NCI-H524 (cell line): ENCODE results near the gene NSUN6.
"Not testable (repeated sequence)": the region's sequence is repeated elsewhere in the genome, so short reads cannot be mapped to it uniquely, and the experiment has no call there.

Experiments used
- DNase-seq, 2 experiments: peaks; one replicate each; lab custom pipeline; 2025; lab: John Stamatoyannopoulos, UW

Gene NSUN6

DNA sequence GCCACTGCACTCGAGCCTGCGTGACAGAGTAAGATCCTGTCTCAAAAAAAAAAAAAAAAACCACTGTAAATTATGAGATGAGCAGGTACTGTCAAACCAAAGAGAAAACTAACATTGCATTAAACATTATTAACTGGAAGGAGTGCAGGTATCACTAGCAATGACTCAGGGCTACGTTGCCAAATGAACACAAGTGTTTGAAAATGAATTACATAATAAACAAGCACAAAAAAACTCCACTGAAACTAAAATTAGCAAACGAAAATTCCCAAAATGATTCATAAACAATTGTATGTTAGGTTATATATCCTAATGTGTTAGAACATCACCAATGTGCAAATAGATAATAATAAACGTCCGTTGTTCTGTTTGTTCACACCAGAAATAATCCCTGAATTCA lies 42.8 kb downstream of the NSUN6 start:
- no peak for DNase-seq

DNA sequence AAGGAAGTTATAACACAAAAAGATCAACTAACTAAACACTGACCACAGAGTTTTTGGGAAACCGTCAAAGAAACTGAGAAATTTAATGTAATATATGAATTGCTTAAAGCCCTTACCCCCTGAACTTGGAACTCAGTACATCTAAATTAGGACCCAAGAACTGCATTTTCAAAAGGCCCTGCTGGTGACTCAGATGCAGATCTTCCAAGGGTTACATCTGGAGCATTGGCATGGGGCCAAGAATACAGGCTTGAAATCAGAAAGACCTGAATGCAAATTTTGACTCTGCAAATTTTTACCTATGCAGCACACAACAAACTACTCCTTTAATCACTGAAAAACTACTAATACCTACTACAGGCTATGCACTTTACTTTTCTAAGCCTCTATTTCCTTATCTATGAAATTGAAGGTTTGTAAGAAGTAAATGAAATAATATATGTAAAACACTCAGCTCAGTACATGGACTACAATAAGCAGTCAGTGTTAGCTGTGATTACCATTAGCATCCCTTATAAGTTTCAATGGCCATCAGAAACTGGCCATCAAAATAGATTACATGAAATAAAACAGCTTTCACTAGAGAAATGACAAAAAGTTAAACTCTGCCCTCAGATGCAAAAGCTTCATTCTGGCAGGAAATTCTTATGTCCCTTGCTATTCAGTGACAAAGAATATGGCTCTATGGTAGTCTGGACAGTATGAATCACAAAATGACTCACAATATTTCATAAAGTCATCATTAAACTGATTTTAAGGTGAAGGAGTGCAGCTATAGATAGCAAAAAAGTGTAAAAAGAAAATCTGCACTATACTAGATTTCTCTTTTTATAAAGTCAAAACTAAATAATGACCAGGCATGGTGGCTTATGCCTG lies 43.6 kb downstream of the NSUN6 start:
- DNase-seq, result peak; percentile 9 to 53

DNA sequence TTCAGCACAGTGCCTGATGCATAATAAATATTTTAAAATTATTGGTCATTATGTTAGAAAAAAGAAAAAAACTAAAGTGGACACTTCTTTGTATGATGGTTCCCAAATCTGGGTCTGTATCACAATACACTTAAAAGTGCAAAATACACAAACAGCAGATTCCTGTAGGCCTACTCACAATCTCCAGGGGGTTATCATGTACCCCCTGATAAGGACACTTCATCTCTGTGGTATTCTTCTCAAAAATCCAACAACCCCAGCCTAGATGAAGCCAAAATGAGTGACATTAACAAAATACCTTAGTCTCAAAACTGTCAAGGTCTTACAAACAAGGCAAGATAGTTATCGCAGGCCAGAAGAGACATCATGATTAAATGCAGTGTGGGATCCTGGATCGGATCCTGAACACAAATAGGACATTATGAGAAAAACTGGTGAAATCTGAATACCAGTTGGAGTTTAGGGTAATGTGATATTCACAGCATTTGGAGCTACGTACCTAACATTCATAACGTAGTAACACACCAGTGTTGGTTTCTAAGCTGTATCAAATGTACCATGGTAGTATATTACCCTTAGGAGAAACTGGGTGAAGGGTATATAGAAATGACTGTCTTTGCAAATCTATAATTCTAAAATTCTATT lies 45.2 kb downstream of the NSUN6 start:
- DNase-seq, result no peak

DNA sequence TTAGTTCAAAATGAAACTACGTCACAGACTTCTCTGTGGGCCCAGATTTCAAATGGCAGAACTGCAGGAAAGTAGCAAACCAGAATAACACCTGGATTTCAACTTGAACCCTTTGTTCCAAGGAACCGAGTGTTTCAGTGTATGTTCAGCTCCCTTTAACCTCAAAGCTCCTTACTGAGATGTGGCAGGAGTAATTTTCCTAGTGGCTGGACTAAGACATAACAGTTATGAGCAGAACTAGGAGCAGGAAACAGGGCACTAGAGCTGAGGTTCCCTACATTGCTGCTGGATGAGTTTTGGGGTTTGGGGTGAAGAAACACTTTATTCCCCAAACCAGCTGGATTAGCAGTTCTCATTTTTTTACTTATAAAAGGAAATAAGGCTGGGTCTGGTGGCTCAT lies 50.1 kb downstream of the NSUN6 start:
- DNase-seq, result no peak

DNA sequence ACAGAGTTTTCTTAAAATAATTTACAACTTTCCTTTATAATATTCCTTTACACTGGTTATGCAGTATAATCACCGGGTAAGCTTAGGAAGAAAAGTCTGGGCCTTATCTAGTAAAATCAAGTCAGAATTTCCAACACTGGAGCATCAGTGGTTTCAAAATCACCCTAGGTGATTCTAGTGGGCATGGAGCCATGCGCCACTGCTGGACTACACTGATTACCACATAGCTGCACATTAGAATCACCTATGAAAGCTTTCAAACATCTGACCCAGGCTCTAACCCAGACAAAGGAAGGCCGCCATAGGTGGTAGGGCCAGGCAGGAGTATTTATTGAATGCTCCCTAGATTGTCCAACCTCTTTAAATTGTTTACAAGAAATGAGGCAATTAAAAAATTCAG lies 52.0 kb downstream of the NSUN6 start:
- DNase-seq, result no peak

DNA sequence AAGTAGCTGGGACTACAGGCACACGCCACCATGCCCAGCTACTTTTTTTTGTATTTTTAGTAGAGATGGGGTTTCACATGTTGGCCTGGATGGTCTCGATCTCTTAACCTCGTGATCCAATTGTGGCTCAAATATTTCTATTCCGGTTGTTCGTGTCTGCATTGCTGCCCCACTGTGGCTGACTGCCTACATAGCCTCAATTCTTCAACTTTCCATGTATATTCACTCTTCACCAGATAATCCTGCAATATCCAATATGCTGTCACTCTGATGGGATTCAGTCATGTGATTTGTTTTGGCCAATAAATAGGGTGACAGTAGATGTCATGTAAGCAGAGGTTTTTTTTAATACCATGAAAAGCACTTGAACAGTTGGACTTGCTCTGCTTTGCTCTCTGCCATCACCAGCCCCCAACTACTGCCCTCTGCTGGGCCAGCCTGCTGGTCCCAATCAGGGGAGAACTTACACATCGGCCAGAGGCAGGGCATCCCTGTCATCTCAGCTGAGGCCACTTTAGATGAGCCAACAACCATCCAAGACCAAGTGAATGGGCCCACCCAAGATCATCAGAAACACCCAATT lies 56.7 kb downstream of the NSUN6 start:
- DNase-seq, result peak in 1 of 2 experiments; percentile 19

DNA sequence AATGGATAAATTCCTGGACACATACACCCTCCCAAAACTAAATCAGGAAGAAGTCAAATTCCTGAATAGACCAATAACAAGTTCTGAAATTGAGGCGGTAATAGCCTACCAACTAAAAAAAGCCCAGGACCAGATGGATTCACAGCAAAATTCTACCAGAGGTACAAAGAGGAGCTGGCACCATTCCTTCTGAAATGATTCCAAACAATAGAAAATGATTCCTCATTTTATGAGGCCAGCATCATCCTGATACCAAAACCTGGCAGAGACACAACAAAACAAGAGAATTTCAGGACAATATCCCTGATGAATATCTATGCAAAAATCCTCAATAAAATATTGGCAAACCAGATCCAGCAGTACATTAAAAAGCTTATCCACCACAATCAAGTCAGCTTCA lies 60.2 kb downstream of the NSUN6 start:
- not testable (repeated sequence) for DNase-seq

DNA sequence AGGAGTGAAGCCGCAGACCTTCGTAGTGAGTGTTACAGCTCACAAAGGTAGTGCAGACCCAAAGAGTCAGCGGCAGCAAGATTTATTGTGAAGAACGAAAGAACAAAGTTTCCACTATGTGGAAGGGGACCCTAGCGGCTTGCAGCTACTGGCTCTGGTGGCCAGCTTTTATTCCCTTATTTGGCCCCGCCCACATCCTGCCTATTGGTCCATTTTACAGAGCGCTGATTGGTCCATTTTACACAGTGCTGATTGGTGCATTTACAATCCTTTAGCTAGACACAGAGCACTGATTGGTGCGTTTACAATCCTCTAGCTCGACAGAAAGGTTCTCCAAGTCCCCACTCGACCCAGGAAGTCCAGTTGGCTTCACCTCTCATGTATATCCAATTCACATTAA lies 64.8 kb downstream of the NSUN6 start:
- DNase-seq, result not testable (repeated sequence)

DNA sequence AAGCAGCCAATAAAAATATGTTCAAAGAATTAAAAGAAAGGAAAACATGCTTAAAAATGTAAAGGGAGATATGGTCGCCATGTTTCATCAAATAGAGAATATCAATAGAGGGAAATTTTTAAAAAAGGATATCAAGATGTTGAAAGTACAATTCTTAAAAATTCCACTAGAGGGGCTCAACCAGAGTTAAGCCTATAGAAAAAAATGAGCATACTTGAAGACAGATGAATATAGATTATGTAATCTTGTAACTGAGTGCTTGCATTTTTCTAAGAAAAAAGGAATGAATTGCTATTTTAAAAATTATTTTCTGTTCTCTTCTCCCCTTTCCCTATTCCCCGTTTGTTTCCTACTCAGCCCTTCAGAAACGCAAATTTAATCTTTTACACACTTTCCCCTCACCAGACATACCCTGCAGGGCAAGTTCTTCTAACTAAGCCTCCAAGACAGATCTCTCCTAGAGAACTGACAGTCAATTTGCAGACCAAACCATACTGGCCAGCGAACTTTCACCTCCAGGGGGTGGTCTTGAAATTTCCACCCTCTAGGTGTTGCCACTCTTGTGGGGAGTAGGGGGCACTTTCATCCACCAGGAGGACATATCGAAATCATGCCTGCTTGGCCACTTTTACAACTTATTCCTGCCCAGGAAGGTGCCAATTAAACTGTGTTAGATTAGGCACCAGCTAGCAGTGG lies 67.7 kb downstream of the NSUN6 start:
- no peak for DNase-seq

DNA sequence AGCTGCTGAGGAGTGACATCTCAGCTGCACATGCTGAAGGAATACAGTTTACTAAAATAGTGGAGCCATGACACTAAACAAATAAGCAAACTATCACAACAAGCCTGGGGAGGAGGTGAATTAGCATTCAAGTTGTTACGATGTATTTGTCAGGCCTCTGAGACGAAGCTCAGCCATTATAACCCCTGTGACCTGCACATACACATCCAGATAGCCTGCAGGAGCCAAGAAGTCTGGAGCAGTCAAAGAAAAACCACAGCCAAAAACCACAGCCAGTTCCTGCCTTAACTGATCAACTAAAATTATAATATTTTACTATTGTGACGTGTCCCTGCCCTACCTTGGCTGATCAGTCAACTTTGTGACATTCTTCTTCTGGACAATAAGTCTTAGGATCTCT lies 68.6 kb downstream of the NSUN6 start:
- no peak for DNase-seq

DNA sequence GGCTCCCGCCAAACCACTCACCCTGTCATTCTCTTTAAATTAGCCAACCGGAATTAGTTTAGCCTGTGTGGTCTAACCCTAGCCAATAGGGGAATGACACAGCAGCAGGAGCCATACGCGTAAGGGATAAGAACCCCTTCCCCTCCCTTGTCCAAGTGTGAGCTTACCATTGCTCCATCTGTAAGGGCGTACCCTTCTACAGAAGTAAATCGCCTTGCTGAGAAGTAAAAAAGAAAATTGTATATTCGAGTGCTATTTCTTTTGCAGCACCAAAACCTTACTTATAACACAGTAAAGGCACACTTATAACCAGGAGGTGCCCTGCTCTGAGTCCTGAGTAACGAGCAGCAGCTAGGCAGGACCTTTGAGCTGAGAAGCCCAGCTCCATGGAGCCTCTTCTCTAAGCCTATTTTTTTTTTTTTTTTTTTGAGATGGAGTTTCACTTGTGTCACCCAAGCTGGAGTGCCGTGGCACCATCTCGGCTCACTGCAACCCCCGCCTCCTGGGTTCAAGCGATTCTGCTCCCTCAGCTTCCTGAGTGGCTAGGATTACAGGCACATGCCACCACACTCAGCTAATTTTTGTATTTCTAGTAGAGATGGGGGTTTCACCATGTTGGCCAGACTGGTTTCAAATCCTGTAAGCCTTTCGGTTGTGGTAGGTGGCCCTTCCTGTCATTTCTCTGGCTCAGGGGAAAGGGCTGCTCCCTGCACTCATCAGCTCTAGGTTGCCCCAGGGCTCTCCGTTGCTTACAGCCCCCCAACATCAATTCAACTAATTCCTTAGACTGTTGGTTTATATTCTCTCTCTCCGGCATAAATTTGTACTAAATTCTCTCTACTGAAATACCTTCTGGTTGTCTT lies 73.3 kb downstream of the NSUN6 start:
- no peak for DNase-seq

DNA sequence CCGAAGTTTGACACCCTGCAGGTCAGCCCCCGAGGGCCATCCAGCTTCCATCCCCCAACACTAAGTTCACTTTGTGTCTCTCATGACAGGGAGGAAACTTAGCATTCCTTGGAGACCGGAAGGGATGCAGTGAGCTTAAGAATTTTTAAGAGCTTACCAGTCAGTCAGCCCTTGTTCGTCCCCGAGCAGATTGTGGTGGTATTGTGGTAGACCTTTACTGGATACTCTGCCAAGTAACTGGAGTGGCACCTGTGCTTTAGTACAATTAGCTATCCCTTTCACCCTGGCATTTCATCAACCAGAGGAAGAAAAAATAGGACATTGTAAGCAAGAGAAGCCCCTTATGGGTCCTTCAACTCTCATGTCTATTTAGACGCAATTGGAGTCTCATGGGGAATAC lies 74.8 kb downstream of the NSUN6 start:
- DNase-seq, result no peak

DNA sequence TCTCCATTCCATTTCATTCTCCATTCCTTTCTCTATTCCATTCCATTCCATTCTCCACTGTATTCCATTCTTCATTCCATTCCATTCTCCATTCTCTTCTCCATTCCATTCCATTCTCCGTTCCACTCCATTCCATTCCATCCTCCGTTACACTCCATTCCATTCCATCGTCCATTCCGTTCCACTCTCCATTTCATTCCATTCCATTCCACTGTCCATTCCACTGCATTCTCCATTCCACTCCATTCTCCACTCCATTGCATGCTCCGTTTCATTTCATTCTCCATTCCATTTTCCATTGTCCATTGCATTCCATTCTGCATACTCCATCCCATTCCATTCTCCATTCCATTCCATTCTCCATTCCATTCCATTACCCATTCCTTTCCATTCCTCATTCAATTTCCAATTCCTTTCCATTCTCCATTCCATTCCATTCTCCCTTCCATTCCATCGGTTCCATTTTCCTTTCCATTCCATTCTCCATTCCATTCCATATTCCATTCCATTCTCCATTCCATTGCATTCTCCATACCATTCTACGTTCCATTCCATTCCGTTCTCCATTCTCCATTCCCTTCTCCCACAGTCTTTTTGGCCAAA lies 78.3 kb downstream of the NSUN6 start:
- no peak for DNase-seq

DNA sequence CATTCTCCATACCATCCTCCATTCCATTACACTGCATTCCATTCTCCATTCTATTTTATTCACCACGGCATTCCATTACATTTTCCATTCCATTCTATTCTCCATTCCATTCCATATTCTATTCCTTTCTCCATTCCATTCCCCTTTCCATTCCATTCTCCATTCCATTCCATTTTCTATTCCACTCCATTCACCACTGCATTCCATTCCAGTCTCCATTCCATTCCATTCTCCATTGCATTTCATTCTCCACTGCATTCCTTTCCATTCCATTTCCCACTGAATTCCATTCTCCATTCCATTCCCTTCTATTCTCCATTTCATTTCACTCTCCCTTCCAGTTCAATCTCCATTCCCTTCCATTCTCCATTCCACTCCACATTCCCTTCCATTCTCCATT lies 79.6 kb downstream of the NSUN6 start:
- no peak for DNase-seq

DNA sequence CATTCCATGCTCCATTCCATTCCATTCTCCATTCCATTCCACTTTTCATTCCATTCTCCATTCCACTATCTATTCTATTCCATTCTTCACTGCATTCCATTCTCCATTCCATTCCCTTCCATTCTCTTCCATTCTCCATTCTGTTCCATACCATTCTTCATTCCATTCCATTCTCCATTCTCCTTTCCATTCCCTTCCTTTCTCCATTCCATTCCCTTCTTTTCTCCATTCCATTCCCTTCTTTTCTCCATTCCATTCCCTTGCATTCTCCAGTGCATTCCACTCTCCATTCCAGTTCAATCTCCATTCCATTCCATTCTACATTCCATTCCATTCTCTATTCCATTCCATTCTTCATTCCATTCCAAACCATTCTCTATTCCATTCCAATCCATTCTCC lies 80.3 kb downstream of the NSUN6 start:
- DNase-seq, result no peak

DNA sequence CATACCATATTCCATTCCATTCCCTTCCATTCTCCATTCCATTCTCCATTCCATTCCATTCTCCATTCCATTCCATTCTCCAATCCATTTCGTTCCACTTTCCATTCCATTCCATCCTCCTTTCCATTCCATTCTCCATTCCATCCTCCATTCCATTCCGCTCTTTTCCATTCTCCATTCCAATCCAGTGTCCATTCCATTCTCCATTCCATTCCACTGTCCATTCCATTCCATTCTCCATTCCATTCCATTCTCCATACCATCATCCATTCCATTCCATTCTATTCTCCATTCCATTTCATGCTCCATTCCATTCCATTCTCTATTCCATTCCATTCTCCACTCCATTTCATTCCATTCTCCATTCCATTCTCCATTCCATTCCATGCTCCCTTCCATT lies 81.0 kb downstream of the NSUN6 start:
- DNase-seq, result not testable (repeated sequence)

DNA sequence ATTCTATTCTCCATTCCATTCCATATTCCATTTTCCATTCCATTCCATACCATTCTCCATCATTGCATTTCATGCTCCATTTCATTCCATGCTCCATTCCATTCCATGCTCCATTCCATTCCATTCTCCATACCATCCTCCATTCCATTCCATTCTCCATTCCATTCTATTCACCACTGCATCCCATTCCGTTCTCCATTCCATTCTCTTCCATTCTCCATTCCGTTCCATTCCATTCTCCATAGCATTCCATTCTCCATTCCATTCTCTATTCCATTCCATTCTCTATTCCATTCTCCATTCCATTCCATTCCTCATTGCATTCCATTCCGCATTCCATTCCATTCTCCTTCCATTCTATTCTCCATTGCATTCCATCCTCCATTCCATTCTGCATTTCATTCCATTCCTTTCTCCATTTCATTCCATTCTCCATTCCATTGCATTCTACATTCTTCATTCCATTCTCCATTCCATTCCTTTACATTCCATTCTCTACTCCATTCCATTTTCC lies 84.0 kb downstream of the NSUN6 start:
- no peak for DNase-seq

DNA sequence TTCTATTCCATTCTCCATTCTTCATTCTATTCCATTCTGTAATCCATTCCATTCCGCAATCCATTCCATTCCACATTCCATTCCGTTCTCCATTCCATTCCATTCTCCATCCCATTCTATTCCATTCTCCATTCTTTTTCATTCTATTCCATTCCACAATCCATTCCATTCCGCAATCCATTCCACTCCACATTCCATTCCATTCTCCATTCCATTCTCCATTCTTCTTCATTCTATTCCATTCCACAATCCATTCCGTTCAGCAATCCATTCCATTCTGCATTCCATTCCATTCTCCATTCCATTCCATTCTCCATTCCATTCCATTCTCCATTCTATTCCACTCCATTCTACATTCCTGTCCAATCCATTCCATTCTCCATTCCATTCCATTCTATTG lies 85.2 kb downstream of the NSUN6 start:
- DNase-seq, result no peak

DNA sequence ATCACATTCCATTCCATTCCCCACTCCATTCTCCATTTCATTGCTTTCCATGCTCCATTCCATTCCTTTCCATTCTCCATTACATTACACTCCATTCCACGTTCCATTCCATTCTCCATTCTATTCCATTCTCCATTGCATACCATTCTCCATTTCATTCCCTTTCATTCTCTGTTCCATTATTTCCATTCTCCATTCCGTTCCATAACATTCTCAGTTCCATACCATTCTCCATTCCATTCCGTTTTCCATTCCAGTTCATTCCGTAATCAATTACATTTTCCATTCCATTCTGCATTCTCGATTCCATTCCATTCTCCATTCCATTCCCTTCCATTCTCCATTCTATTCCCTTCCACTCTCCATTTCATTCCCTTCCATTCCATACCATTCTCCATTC lies 86.4 kb downstream of the NSUN6 start:
- no peak for DNase-seq

DNA sequence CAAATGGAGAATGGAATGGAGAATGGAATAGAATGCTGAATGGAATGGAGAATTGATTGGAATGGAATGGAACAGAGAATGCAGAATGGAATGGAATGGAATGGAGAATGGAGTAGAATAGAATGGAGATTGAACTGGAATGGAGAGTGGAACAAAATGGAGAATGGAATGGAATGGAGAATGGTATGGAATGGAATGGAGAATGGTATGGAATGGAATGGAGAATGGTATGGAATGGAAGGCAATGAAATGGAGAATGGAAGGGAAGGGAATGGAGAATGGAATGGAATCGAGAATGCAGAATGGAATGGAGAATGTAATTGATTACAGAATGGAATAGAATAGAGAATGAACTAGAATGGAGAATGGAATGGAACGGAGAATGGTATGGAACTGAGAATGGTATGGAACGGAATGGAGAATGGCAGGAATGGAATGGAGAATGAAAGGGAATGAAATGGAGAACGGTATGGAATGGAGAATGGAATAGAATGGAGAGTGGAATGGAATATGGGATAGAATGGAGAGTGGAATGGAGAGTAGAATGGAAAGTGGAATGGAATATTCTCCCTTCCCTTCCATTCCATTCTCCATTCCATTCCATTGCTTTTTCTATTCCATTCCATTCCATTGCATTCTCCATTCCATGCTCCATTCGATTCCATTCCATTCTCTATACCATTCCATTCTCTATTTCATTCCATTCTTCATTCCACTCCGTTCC lies 88.2 kb downstream of the NSUN6 start:
- DNase-seq, result no peak
